ENCODE data around the gene CNN2. TPM values are rescaled to one million over a fixed set of nuclear protein-coding genes. Genes with fewer than 3 reads are reported as not detected.

Gene CNN2
- total and polyA plus RNA-seq, 9 of the 15 experiments (the other 6 are each of a cell fraction or from before 2014, with no cell fraction given) = 12.1 to 174 (median 52.7) TPM

GRCh38 chr19:1039646-1040475, 13.5 kb downstream of the CNN2 start, which contains the start of gene ABCA7 (continued):
- TF ChIP-seq ZFP91 (CRISPR knock-in tag; IDR thresholded peaks at IDR 0.05) (peak; percentile 100), NFATC3 (IDR thresholded peaks at IDR 0.05) (no peak), TOE1 (IDR thresholded peaks at IDR 0.05; ENCODE audit: borderline replicate concordance) (peak; percentile 88), TOE1 (CRISPR knock-in tag; IDR thresholded peaks at IDR 0.05; ENCODE audit: borderline replicate concordance, low read depth) (no peak), CTCF (IDR thresholded peaks at IDR 0.05 in 2 of 3, conservative IDR thresholded peaks at IDR 0.05 in 1 of 3; ENCODE audit: insufficient read depth in 2 of 3, low read depth in 1 of 3, low read length in 3 of 3) (peak in 1 of 3 experiments; percentile 5; a peak in 1 of 6 replicates), RBFOX2 (IDR thresholded peaks at IDR 0.05; ENCODE audit: low read depth, low read length) (peak; percentile 76), ARNT (IDR thresholded peaks at IDR 0.05) (no peak), PKNOX1 (IDR thresholded peaks at IDR 0.05) (peak; percentile 100), RCOR1 (IDR thresholded peaks at IDR 0.05; ENCODE audit: borderline replicate concordance in 1 of 2, low read depth in 2 of 2, low read length in 2 of 2) (0 out of 4 replicates have a peak, but pooled peaks of 1 of the 2 experiments have one; percentile 49), PPARD (CRISPR knock-in tag; IDR thresholded peaks at IDR 0.05) (no peak), PHF8 (IDR thresholded peaks at IDR 0.05; ENCODE audit: borderline replicate concordance, low read length) (peak; percentile 51; the same call in 1 of the 2 replicates), KDM2B (CRISPR knock-in tag; IDR thresholded peaks at IDR 0.05) (peak; percentile 46; the same call in 1 of the 2 replicates), REST (IDR thresholded peaks at IDR 0.05; ENCODE audit: borderline replicate concordance) (no peak), REST (CRISPR knock-in tag; IDR thresholded peaks at IDR 0.05; ENCODE audit: low read depth) (0 out of 2 replicates have a peak, but pooled peaks have one; percentile 14)
